ENCODE data around the gene GSC2. TPM values are rescaled to one million over a fixed set of nuclear protein-coding genes. Genes with fewer than 3 reads are reported as not detected.

The GSC2 gene
- total and polyA plus RNA-seq, 10 donors, result not detected

Other genes with a start within 250 kb of the GSC2 start
- 1 to 10 TPM; 1.0 to 5.3 (median 1.8) TPM for gene DGCR6, start 244.0 kb downstream of the GSC2 start, total RNA-seq
- 1 to 10 TPM in 2 of 3 donors, under 1 TPM in 1; 0.46 to 1.4 (median 1.0) TPM for gene DGCR6, start 244.0 kb downstream of the GSC2 start, polyA plus RNA-seq
- 1 to 10 TPM in 3 of 7 donors, under 1 TPM in 1, not detected in 3; 0.66 to 4.0 (median 1.5) TPM for gene PRODH, start 214.0 kb downstream of the GSC2 start, total RNA-seq
- gene PRODH, start 214.0 kb downstream of the GSC2 start, polyA plus RNA-seq, result under 1 TPM; 0.55 to 0.70 (median 0.63) TPM
- gene DGCR2, start 27.9 kb downstream of the GSC2 start, total RNA-seq, result 10 to 100 TPM; 40.4 to 60.7 (median 51.3) TPM
- gene DGCR2, start 27.9 kb downstream of the GSC2 start, polyA plus RNA-seq, result 10 to 100 TPM in 2 of 3 donors, 1 to 10 TPM in 1; 9.5 to 26.0 (median 11.8) TPM
- gene TSSK2, start 19.0 kb downstream of the GSC2 start, total RNA-seq, result not detected
- under 1 TPM in 2 of 3 donors, not detected in 1; 0.03 to 0.06 TPM for gene TSSK2, start 19.0 kb downstream of the GSC2 start, polyA plus RNA-seq
- gene ESS2, start 5.6 kb downstream of the GSC2 start, total RNA-seq, result 10 to 100 TPM; 13.4 to 21.3 (median 16.4) TPM
- 10 to 100 TPM; 13.2 to 17.3 (median 16.9) TPM for gene ESS2, start 5.6 kb downstream of the GSC2 start, polyA plus RNA-seq
- gene SLC25A1, start 28.4 kb upstream of the GSC2 start, total RNA-seq, result 10 to 100 TPM; 32.5 to 47.5 (median 36.0) TPM
- 10 to 100 TPM; 23.5 to 59.7 (median 26.1) TPM for gene SLC25A1, start 28.4 kb upstream of the GSC2 start, polyA plus RNA-seq
- gene CLTCL1, start 141.4 kb upstream of the GSC2 start, total RNA-seq, result 10 to 100 TPM in 1 of 7 donors, 1 to 10 TPM in 6; 4.4 to 12.4 (median 6.4) TPM
- gene CLTCL1, start 141.4 kb upstream of the GSC2 start, polyA plus RNA-seq, result 1 to 10 TPM; 1.0 to 3.5 (median 2.0) TPM